Activated gamma-delta T cell (primary cell): ENCODE measurements around the gene CROCC2.

ENCODE experiments used
- DNase-seq: peaks from one replicate; lab custom pipeline; 2025; lab: John Stamatoyannopoulos, UW

CROCC2 gene

GRCh38 chr2:240905176-240905781, 857 bp upstream of the CROCC2 start:
- no peak for DNase-seq

- DNase-seq = no peak
Measured at GRCh38 chr2:240906911-240907590, 915 bp downstream of the CROCC2 start.

GRCh38 chr2:240909216-240909974, 3.3 kb downstream of the CROCC2 start:
- DNase-seq = no peak

GRCh38 chr2:240911641-240912265, 5.6 kb downstream of the CROCC2 start:
- no peak for DNase-seq

- DNase-seq = no peak
Measured at GRCh38 chr2:240912878-240913809, 7.0 kb downstream of the CROCC2 start.

GRCh38 chr2:240913810-240914644, 7.9 kb downstream of the CROCC2 start:
- DNase-seq = no peak

- no peak for DNase-seq
Measured at GRCh38 chr2:240914645-240915525, 8.7 kb downstream of the CROCC2 start.

- no peak for DNase-seq
Measured at GRCh38 chr2:240915526-240916341, 9.6 kb downstream of the CROCC2 start.

- DNase-seq = no peak
Measured at GRCh38 chr2:240916571-240917008, 10.5 kb downstream of the CROCC2 start.

GRCh38 chr2:240917009-240917683, 11.0 kb downstream of the CROCC2 start:
- no peak for DNase-seq

GRCh38 chr2:240917684-240918257, 11.6 kb downstream of the CROCC2 start:
- DNase-seq = no peak

GRCh38 chr2:240918258-240919091, 12.3 kb downstream of the CROCC2 start:
- DNase-seq = no peak

GRCh38 chr2:240919161-240919781, 13.1 kb downstream of the CROCC2 start:
- DNase-seq = no peak

GRCh38 chr2:240919786-240920782, 13.9 kb downstream of the CROCC2 start:
- no peak for DNase-seq

- DNase-seq = no peak
Measured at GRCh38 chr2:240920783-240921231, 14.7 kb downstream of the CROCC2 start.
